ENCODE results near the gene STON1.

The STON1 gene

GRCh38 chr2:48600204-48600813, 70.4 kb downstream of the STON1 start:
- Histone ChIP-seq H3K4me3 (ENCODE audit: low read depth, low read length) (no peak overlapping the region), H3K27ac (ENCODE audit: extremely low read depth, low read depth, low read length) (no peak overlapping the region), H3K36me3 (ENCODE audit: control insufficient read depth in 2 of 2, insufficient read depth in 1 of 2, low read length in 2 of 2) (peaks cover 0 to 6% of the 10 kb centered on the region in 2 experiments; a peak in 1 of 3 replicates), H3K9me3 (ENCODE audit: control insufficient read depth, insufficient read depth, low read depth, low read length) (no peaks in the 10 kb centered on the region), H3K4me1 (ENCODE audit: control insufficient read depth, insufficient read depth, low read length) (no peaks in the 10 kb centered on the region)
- ChIA-PET POLR2A (no interaction called here), CTCF (interaction anchor here (0.6 to 1.6 kb wide), 7 partner anchors 12 to 1803 kb away, joined by 3 to 5 read pairs (median 4); no protein-coding TSS in a partner anchor)
- TF ChIP-seq ZBTB17 (tag by site-specific recombination; IDR thresholded peaks at IDR 0.05), result peak; percentile 40; the same call in 1 of the 2 replicates
- TF ChIP-seq CTCF (tag by site-specific recombination; IDR thresholded peaks at IDR 0.05), result peak; percentile 29; the same call in 1 of the 2 replicates
- peak; percentile 51 for TF ChIP-seq ZNF654 (tag by site-specific recombination; IDR thresholded peaks at IDR 0.05; ENCODE audit: low read depth)
- TF ChIP-seq ZNF677 (tag by site-specific recombination; IDR thresholded peaks at IDR 0.05), result no peak
- no peak for TF ChIP-seq ZNF623 (tag by site-specific recombination; IDR thresholded peaks at IDR 0.05)

GRCh38 chr2:48600917-48601316, 71.0 kb downstream of the STON1 start:
- H3K27ac ChIP-seq (ENCODE audit: extremely low read depth, low read depth, low read length), result no peak overlapping the region
- no peak overlapping the region for H3K4me3 ChIP-seq (ENCODE audit: low read depth, low read length)
- H3K36me3 ChIP-seq (ENCODE audit: control insufficient read depth in 2 of 2, insufficient read depth in 1 of 2, low read length in 2 of 2), result peaks cover 0 to 6% of the 10 kb centered on the region in 2 experiments; a peak in 1 of 3 replicates
- H3K9me3 ChIP-seq (ENCODE audit: control insufficient read depth, insufficient read depth, low read depth, low read length), result no peaks in the 10 kb centered on the region
- ChIA-PET POLR2A (no interaction called here), CTCF (interaction anchor here (0.6 to 1.6 kb wide), 5 partner anchors 13 to 1802 kb away, joined by 4 to 5 read pairs (median 4); no protein-coding TSS in a partner anchor)
- no peaks in the 10 kb centered on the region for H3K4me1 ChIP-seq (ENCODE audit: control insufficient read depth, insufficient read depth, low read length)
- TF ChIP-seq ZNF558 (tag by site-specific recombination; IDR thresholded peaks at IDR 0.05) (no peak), PBX3 (CRISPR knock-in tag; IDR thresholded peaks at IDR 0.05) (no peak), ZBTB17 (tag by site-specific recombination; IDR thresholded peaks at IDR 0.05) (no peak)

- no peak overlapping the region for H3K4me3 ChIP-seq (ENCODE audit: low read depth, low read length)
- H3K9me3 ChIP-seq (ENCODE audit: control insufficient read depth, insufficient read depth, low read depth, low read length), result no peaks in the 10 kb centered on the region
- no peaks in the 10 kb centered on the region for H3K4me1 ChIP-seq (ENCODE audit: control insufficient read depth, insufficient read depth, low read length)
- TF ChIP-seq HOXD13 (CRISPR knock-in tag; IDR thresholded peaks at IDR 0.05; ENCODE audit: borderline replicate concordance) (no peak), CTCF (tag by site-specific recombination; IDR thresholded peaks at IDR 0.05) (peak; percentile 66)
- H3K27ac ChIP-seq (ENCODE audit: extremely low read depth, low read depth, low read length), result no peak overlapping the region
- ChIA-PET POLR2A (no interaction called here), CTCF (interaction anchor here (0.6 to 1.4 kb wide), 2 partner anchors 36 to 117 kb away, joined by 4 to 5 read pairs; no protein-coding TSS in a partner anchor)
- H3K36me3 ChIP-seq (ENCODE audit: control insufficient read depth in 2 of 2, insufficient read depth in 1 of 2, low read length in 2 of 2), result peaks cover 0 to 6% of the 10 kb centered on the region in 2 experiments; a peak in 1 of 3 replicates
Observed at GRCh38 chr2:48601349-48601748, 71.4 kb downstream of the STON1 start.

- H3K4me1 ChIP-seq (ENCODE audit: control insufficient read depth, insufficient read depth, low read length), result no peaks in the 10 kb centered on the region
- no peak overlapping the region for H3K4me3 ChIP-seq (ENCODE audit: low read depth, low read length)
- POLR2A ChIA-PET, result no interaction called here
- CTCF ChIA-PET, result interaction anchor here (0.7 kb wide), 1 partner anchor 1662 kb away, joined by 3 read pairs; no protein-coding TSS in a partner anchor
- H3K36me3 ChIP-seq (ENCODE audit: control insufficient read depth in 2 of 2, insufficient read depth in 1 of 2, low read length in 2 of 2), result no peaks in the 10 kb centered on the region
- no peaks in the 10 kb centered on the region for H3K9me3 ChIP-seq (ENCODE audit: control insufficient read depth, insufficient read depth, low read depth, low read length)
- no peak overlapping the region for H3K27ac ChIP-seq (ENCODE audit: extremely low read depth, low read depth, low read length)
- TF ChIP-seq PRDM6 (tag by site-specific recombination; IDR thresholded peaks at IDR 0.05) (no peak), FEZF1 (tag by site-specific recombination; IDR thresholded peaks at IDR 0.05) (no peak), ZSCAN5A (tag by site-specific recombination; IDR thresholded peaks at IDR 0.05) (no peak), ZNF664 (tag by site-specific recombination; IDR thresholded peaks at IDR 0.05) (no peak), ZXDB (tag by site-specific recombination; IDR thresholded peaks at IDR 0.05) (no peak), INSM2 (tag by site-specific recombination; IDR thresholded peaks at IDR 0.05) (no peak), ZFP3 (tag by site-specific recombination; IDR thresholded peaks at IDR 0.05; ENCODE audit: low read depth) (no peak)
Observed at GRCh38 chr2:48605482-48606175, 75.7 kb downstream of the STON1 start.

Measured in HEK293 (cell line).